Hypothalamus (tissue), 51 donors: ENCODE results near the gene CDC23.
"Not testable (repeated sequence)": the region's sequence is repeated elsewhere in the genome, so short reads cannot be mapped to it uniquely, and the experiment has no call there.

Source experiments
- DNase-seq, 51 donors: peaks; one replicate each; lab custom pipeline; 2025; lab: John Stamatoyannopoulos, UW

The CDC23 gene

GRCh38 chr5:138148811-138149210 is 64.3 kb downstream of the CDC23 start:
- no peak for DNase-seq

- DNase-seq, result not testable (repeated sequence)
Observed at GRCh38 chr5:138143578-138143977, 69.5 kb downstream of the CDC23 start.

- no peak for DNase-seq
Observed at GRCh38 chr5:138141734-138142133, 71.4 kb downstream of the CDC23 start.

- no peak for DNase-seq
Observed at GRCh38 chr5:138140268-138140667, 72.9 kb downstream of the CDC23 start.

- DNase-seq, result no peak
Observed at GRCh38 chr5:138139781-138140090, 73.4 kb downstream of the CDC23 start.

GRCh38 chr5:138138949-138139780 is 74.0 kb downstream of the CDC23 start, which contains the start of gene NME5:
Gene NME5 (minus strand): TSS chr5:138139428. CDS start chr5:138138780, 648 bp downstream.
- peak in 49 of 51 donors; percentile 4 to 80 (median 52) for DNase-seq
